Measurements from ENCODE around the gene JAGN1.
"Not testable (repeated sequence)": the region's sequence is repeated elsewhere in the genome, so short reads cannot be mapped to it uniquely, and the experiment has no call there.

JAGN1 gene

GRCh38 chr3:9890249-9891071 lies at the start of gene JAGN1:
JAGN1 (plus strand) TSS chr3:9890610; CDS start chr3:9890723, 113 bp downstream.
- peak; percentile 54 for DNase-seq (ENCODE audit: low read depth)

DNA sequence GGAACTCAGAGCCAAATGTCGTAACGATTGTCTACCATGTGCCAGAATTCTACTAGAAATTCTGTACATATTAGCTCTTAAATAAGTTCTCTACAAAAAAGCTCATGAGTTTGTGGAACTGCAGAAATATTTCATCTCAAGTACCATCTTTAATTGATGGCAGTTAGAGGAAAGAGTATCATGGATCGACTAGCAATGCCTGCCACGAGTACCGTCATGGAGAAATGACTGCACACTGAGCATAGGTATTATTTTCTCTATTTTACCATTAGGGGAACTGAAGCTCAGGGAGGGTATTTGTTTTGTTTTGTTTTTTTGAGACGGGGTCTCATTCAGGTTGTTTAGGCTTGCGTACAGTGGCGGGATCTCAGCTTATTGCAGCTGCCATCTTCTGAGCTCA lies 49.4 kb upstream of the JAGN1 start:
- DNase-seq (ENCODE audit: low read depth), result no peak

GRCh38 chr3:9843715-9844438 lies 46.5 kb upstream of the JAGN1 start, which contains the start of gene RPUSD3:
RPUSD3 (minus strand) TSS chr3:9844008; CDS start chr3:9843990, 18 bp downstream.
- DNase-seq (ENCODE audit: low read depth), result peak; percentile 81

GRCh38 chr3:9846231-9846630 lies 44.2 kb upstream of the JAGN1 start:
- no peak for DNase-seq (ENCODE audit: low read depth)

- DNase-seq (ENCODE audit: low read depth), result no peak
These were observed 43.4 kb upstream of the JAGN1 start for GRCh38 chr3:9846931-9847488.

DNA sequence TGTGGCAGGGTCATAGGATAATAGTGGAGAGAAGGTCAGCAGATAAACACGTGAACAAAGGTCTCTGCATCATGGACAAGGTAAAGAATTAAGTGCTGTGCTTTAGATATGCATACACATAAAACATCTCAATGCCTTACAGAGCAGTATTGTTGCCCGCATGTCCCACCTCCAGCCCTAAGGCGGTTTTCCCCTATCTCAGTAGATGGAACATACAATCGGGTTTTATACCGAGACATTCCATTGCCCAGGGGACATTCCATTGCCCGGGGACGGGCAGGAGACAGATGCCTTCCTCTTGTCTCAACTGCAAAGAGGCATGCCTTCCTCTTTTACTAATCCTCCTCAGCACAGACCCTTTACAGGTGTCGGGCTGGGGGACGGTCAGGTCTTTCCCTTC lies 42.5 kb upstream of the JAGN1 start:
- DNase-seq (ENCODE audit: low read depth), result not testable (repeated sequence)

DNA sequence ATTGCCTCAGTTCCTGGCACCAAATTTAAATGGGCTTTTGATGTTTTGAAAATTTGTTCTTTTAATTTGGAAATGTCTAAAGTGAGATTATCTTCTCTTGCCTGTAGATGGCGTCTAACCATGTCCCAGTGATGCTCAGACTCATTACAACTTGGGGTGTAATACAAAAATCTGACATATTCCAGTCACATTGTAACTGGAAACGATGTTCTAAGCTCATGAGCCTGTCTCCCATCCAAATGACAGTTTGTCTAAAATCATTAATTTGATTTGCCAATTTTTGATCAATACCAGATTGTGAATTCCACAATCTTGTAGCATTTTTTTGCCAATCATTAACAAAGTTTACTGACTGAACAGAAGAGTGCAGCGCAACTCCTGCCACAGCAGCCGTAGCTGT lies 41.5 kb upstream of the JAGN1 start:
- not testable (repeated sequence) for DNase-seq (ENCODE audit: low read depth)

DNA sequence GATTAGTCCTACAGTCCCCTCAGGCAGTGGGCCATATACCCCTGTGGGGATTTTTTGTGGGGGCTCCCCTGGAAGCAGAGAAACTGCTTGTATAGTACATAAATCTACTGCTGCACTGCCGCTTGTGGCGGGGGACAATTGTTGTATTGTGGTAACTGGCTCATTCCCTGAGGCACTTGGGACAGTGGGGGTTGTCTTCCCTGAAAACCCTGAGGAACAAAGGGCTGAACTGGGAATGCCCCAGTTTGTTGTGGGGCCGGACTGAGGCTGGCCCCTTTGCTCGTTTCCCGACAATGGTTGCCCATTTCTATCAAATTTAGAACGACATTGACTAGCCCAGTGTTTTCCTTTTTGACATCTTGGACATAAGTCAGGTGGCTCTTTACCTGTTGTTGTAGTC lies 39.0 kb upstream of the JAGN1 start:
- not testable (repeated sequence) for DNase-seq (ENCODE audit: low read depth)

DNA sequence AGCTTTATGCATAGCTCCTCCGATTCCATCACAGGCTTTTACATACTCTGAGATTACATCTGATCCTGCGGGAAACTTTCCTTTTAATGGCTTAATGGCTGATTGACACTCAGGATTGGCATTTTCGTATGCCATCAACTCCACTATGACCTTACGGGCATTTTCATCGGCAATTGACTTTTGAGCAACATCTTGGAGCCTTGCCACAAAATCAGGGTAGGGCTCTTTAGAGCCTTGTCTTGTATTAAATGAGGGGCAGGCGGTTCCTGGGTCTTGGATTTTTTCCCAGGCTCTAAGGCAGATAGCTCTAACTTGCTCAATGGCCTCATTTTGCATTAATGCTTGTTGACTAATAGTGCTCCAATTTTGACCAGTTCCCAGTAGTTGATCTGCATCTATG lies 38.5 kb upstream of the JAGN1 start:
- DNase-seq (ENCODE audit: low read depth), result not testable (repeated sequence)

- DNase-seq (ENCODE audit: low read depth), result no peak
These were observed 37.9 kb upstream of the JAGN1 start for GRCh38 chr3:9852528-9852927.

DNA sequence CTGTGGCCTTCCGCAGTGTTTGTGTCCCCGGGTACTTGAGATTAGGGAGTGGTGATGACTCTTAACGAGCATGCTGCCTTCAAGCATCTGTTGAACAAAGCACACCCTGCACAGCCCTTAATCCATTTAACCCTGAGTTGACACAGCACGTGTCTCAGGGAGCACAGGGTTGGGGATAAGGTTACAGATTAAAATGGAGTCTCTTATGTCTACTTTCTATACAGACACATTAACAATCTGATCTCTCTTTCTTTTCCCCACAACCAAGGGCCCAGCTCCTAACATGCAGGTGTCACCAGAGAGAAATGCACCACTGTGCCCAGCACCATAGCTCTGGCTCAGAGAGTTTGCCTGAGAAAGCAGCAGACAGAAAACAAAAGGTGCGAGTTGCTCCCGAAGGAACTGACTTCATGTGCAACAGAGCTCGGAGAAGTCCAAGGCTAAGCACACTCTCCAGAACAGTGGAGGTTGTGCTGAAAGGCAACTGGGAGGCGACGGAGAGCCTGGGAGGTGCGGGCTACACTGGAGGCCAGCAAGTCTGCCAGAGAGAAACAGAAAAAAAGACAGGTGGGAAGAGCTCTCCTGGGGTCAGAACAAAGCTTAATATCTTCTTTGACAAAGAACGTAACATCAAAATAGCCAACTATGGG lies 36.0 kb upstream of the JAGN1 start:
- DNase-seq (ENCODE audit: low read depth), result not testable (repeated sequence)

- DNase-seq (ENCODE audit: low read depth), result no peak
These were observed 34.8 kb upstream of the JAGN1 start for GRCh38 chr3:9855594-9855993.

DNA sequence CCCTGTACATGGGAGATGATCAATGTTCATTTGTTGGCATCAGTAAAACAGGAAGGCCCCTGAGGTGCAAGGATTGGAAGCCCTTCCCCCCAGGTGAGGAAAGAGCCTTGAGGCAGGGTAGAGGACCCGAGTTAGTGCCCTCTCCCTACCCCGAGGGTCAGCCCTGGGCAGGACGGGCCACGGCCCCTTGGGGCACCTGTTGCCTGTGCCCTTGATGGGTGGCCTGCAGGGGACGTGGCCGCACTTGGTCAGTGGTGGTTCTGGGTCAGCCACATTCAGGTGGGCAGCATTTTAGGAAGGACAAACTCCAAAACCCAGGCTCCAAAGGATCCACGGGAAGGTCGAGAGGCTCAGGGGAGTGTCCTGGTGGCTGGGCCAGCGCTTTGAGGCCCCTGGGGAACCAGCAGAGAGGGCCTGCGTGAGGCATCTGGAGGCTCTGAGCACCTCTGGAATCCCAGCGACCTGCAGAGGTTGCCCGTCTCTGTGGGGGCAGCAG lies 30.8 kb upstream of the JAGN1 start:
- no peak for DNase-seq (ENCODE audit: low read depth)

DNA sequence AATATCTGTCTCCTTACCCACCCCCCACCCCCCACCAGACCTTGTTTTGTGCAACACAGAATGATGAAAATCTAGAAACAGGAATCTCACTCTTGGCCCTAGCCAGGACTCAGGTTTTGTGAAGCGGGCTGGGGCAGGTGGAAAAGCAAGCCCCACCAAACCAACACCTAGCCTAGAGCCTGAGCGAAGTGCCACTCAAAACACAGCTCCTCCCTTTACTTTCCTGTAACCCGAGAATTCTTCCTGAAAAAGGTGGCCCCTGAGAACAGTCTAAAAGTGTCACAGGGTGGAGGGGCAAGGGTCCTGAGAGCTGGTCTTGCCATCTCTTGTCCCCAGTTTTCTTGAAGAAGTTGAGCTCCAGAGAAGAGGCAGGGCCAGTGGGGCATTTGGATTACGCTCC lies 29.2 kb upstream of the JAGN1 start:
- DNase-seq (ENCODE audit: low read depth), result no peak

- no peak for DNase-seq (ENCODE audit: low read depth)
These were observed 28.7 kb upstream of the JAGN1 start for GRCh38 chr3:9861626-9862130.

DNA sequence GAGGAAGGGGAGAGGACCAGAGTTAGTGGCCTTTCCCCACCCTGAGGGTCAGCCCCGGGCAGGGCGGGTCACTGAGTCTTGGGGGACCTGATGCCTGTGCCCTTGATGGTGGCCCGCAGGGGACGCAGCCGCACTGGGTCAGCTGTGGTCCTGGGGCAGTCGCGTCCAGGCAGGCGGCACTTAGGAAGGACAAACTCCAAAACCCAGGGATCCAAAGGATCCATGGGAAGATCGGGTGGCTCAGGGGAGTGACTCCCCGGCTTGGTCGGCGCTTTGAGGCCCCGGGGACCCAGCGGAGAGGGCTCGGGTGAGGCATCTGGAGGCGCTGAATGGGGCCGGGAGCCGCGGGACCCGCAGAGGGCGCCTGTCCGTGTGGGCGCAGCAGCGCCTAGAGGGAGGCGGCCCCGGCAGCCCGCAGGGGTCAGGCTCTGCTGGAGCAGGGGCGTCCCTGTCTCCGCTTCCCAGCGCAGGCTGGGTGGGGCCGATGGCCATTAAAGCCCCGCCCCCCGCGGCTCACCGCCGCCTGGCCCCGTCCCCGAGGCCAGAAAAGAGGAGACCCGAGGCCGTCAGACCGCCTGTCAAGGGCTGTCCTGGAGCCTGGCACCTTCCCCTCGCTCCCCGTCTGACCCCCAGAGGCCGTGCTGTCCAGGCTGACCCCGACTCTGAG lies 27.9 kb upstream of the JAGN1 start:
- DNase-seq (ENCODE audit: low read depth), result no peak

DNA sequence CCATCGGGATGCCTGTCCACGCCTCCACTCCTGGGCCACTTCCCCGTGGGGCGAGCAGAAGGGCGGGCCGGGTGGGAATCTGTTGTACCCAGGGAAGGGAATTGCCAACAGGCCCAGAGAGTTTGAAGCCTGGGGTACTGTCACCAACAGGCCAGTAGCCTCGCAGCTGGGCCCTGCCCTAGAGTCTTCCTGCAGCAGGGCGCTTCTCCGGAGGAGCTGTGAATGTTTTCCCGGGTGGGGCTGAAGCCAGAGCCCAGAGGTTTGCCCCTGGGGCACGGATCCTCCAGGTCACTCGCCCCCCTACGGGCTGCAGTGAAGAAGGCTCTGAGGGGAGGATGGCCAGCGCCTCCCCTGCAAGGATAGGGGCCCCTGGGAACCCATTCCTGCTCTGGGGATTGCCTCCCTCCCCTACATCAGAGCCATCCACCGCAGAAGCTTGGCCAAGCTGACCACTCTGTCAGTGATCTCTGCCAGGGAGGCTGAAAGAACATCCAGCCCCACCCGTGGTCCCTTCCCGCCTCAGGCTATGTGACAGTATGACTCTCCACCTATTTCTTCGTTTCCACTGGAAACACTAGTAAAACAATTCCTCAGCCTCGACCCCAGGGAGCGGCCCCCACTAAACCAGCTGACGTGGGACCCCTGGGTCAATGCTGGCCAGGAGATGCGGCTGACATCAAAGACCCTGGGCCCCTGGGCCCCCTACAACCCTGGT lies 27.2 kb upstream of the JAGN1 start:
- DNase-seq (ENCODE audit: low read depth), result no peak

- no peak for DNase-seq (ENCODE audit: low read depth)
These were observed 26.0 kb upstream of the JAGN1 start for GRCh38 chr3:9864200-9864927.

- DNase-seq (ENCODE audit: low read depth), result not testable (repeated sequence)
These were observed 25.2 kb upstream of the JAGN1 start for GRCh38 chr3:9865125-9865637.

- no peak for DNase-seq (ENCODE audit: low read depth)
These were observed 23.8 kb upstream of the JAGN1 start for GRCh38 chr3:9866639-9867038.

Data from HS-5 (cell line).